Activated CD8-positive, alpha-beta memory T cell treated with anti-CD3 and anti-CD28 coated beads for 36 hours (primary cell): ENCODE measurements around the gene PARVA. TPM values are rescaled to one million over a fixed set of nuclear protein-coding genes. Genes with fewer than 3 reads are reported as not detected.
"Not testable (repeated sequence)": the region's sequence is repeated elsewhere in the genome, so short reads cannot be mapped to it uniquely, and the experiment has no call there.

Source experiments
- CTCF ChIA-PET: fragments of 350-600 bp; sonication (Branson Sonifier 250); formaldehyde crosslinking; loops from one replicate; lab custom pipeline; 2021; ENCODE audit warnings: antibody characterized with exemption; lab: Charles Lee
- POLR2A ChIA-PET: fragments of 350-600 bp; sonication (Branson Sonifier 250); formaldehyde crosslinking; loops from one replicate; lab custom pipeline; 2021; ENCODE audit warnings: antibody characterized with exemption; lab: Charles Lee
- total RNA-seq, 2 experiments: library from RNA; stranded (reverse); gene quantifications; one replicate each; pipeline ENCODE4 v1.2.3, GENCODE V29; 2021

The PARVA gene
- total RNA-seq = under 1 TPM in 1 of 2 experiments, not detected in 1; 0.06 TPM

- ChIA-PET POLR2A (no interaction called here), CTCF (interaction anchor here (0.6 kb wide), 1 partner anchor 34 kb away, joined by 3 read pairs; no protein-coding TSS in a partner anchor)
These were observed at the start of gene PARVA for GRCh38 chr11:12377106-12377823. PARVA (plus strand) TSS chr11:12377571; CDS start chr11:12377648, 77 bp downstream.

GRCh38 chr11:12329169-12329568 is 48.2 kb upstream of the PARVA start:
- POLR2A ChIA-PET = no interaction called here
- CTCF ChIA-PET = no interaction called here

GRCh38 chr11:12329797-12330196 is 47.6 kb upstream of the PARVA start:
- POLR2A ChIA-PET = no interaction called here
- CTCF ChIA-PET = interaction anchor here (0.7 to 1.7 kb wide), 3 partner anchors 8 to 82 kb away, joined by 3 to 5 read pairs (median 3); no protein-coding TSS in a partner anchor

GRCh38 chr11:12330485-12331231 is 46.7 kb upstream of the PARVA start:
- POLR2A ChIA-PET = no interaction called here
- CTCF ChIA-PET = interaction anchor here (0.7 to 1.7 kb wide), 8 partner anchors 9 to 560 kb away, joined by 3 to 7 read pairs (median 4); no protein-coding TSS in a partner anchor

- CTCF ChIA-PET = interaction anchor here (0.7 to 1.7 kb wide), 7 partner anchors 34 to 559 kb away, joined by 3 to 7 read pairs (median 4); no protein-coding TSS in a partner anchor
- POLR2A ChIA-PET = no interaction called here
These were observed 46.0 kb upstream of the PARVA start for GRCh38 chr11:12331239-12331874.

GRCh38 chr11:12343526-12343925 is 33.8 kb upstream of the PARVA start:
- POLR2A ChIA-PET = no interaction called here

GRCh38 chr11:12353534-12353933 is 23.8 kb upstream of the PARVA start:
- POLR2A ChIA-PET = no interaction called here
- CTCF ChIA-PET = interaction anchor here (1.2 to 1.5 kb wide), 2 partner anchors 30 to 65 kb away, joined by 3 read pairs; no protein-coding TSS in a partner anchor

More at GRCh38 chr11:12343526-12343925, 33.8 kb upstream of the PARVA start:
- CTCF ChIA-PET = no interaction called here

GRCh38 chr11:12354750-12355545 is 22.4 kb upstream of the PARVA start:
- ChIA-PET CTCF (interaction anchor here (1.2 kb wide), 1 partner anchor 32 kb away, joined by 3 read pairs; no protein-coding TSS in a partner anchor), POLR2A (interaction anchor here (0.7 kb wide), 1 partner anchor 1257 kb away, joined by 4 read pairs; no protein-coding TSS in a partner anchor)

- ChIA-PET POLR2A (no interaction called here), CTCF (interaction anchor here (1.0 kb wide), 1 partner anchor 334 kb away, joined by 3 read pairs; no protein-coding TSS in a partner anchor)
These were observed 20.3 kb upstream of the PARVA start for GRCh38 chr11:12356944-12357655.

GRCh38 chr11:12357697-12358096 is 19.7 kb upstream of the PARVA start:
- POLR2A ChIA-PET = not testable (repeated sequence)
- CTCF ChIA-PET = interaction anchor here (0.6 to 1.0 kb wide), 2 partner anchors 335 to 1344 kb away, joined by 3 read pairs; no protein-coding TSS in a partner anchor

GRCh38 chr11:12358302-12359188 is 18.8 kb upstream of the PARVA start:
- CTCF ChIA-PET = interaction anchor here (0.6 kb wide), 1 partner anchor 1344 kb away, joined by 3 read pairs; no protein-coding TSS in a partner anchor
- POLR2A ChIA-PET = no interaction called here

- POLR2A ChIA-PET = no interaction called here
- CTCF ChIA-PET = interaction anchor here (0.7 kb wide), 1 partner anchor 11 kb away, joined by 3 read pairs; no protein-coding TSS in a partner anchor
These were observed 17.6 kb upstream of the PARVA start for GRCh38 chr11:12359761-12360160.

- POLR2A ChIA-PET = no interaction called here
- CTCF ChIA-PET = no interaction called here
These were observed 15.7 kb upstream of the PARVA start for GRCh38 chr11:12361682-12362081.

- POLR2A ChIA-PET = interaction anchor here (0.6 kb wide), 2 partner anchors 20 to 1580 kb away, joined by 3 to 12 read pairs; no protein-coding TSS in a partner anchor
- CTCF ChIA-PET = interaction anchor here (1.2 kb wide), 1 partner anchor 236 kb away, joined by 3 read pairs; no protein-coding TSS in a partner anchor
These were observed 14.5 kb upstream of the PARVA start for GRCh38 chr11:12362857-12363256.

- POLR2A ChIA-PET = interaction anchor here (0.6 kb wide), 2 partner anchors 20 to 1580 kb away, joined by 3 to 12 read pairs; no protein-coding TSS in a partner anchor
- CTCF ChIA-PET = interaction anchor here (1.2 kb wide), 1 partner anchor 236 kb away, joined by 3 read pairs; no protein-coding TSS in a partner anchor
These were observed 14.0 kb upstream of the PARVA start for GRCh38 chr11:12363373-12363772.

- CTCF ChIA-PET, POLR2A ChIA-PET: not testable (repeated sequence)
These were observed 11.3 kb upstream of the PARVA start for GRCh38 chr11:12365965-12366575.
